GM20000 (cell line): ENCODE data around the gene CCDC87.
"Not testable (repeated sequence)": the region's sequence is repeated elsewhere in the genome, so short reads cannot be mapped to it uniquely, and the experiment has no call there.

Experiments used
- DNase-seq: peaks from one replicate; pipeline ENCODE4 v3.0.0; 2012; ENCODE audit warnings: low spot score
- CTCF ChIP-seq: IDR thresholded peaks from 2 replicates; pipeline ENCODE4 v1.5.1; 2012; ENCODE audit warnings: mild to moderate bottlenecking, control low read depth; ENCODE audit errors: extremely low read depth, missing control alignments

The CCDC87 gene

GRCh38 chr11:66542362-66542761 lies 50.5 kb downstream of the CCDC87 start:
- no peak for TF ChIP-seq CTCF
- DNase-seq: no peak

- no peak for DNase-seq
- no peak for TF ChIP-seq CTCF
These were observed 51.0 kb downstream of the CCDC87 start for GRCh38 chr11:66541892-66542291.

GRCh38 chr11:66540598-66540997 lies 52.3 kb downstream of the CCDC87 start:
- not testable (repeated sequence) for DNase-seq
